A673 (cell line): ENCODE results near the gene CCL28. TPM values are rescaled to one million over a fixed set of nuclear protein-coding genes. Genes with fewer than 3 reads are reported as not detected.

Source experiments
- BruUV-seq: library from RNA; stranded (reverse); fragments of 400-500 nt; replicated peaks from 2 replicates; lab custom pipeline; 2021; lab: Mats Ljungman, UMichigan
- CTCF ChIA-PET: fragments of 300-600 bp; sonication (Branson Sonifier 250); formaldehyde crosslinking; loops from one replicate; lab custom pipeline; 2022; ENCODE audit warnings: antibody characterized with exemption; lab: Charles Lee
- POLR2A ChIA-PET: fragments of 300-600 bp; sonication (Branson Sonifier 250); formaldehyde crosslinking; loops from one replicate; lab custom pipeline; 2022; ENCODE audit warnings: antibody characterized with exemption; ENCODE audit not compliant: low non-redundant PET; lab: Charles Lee
- DNase-seq: peaks from one replicate; pipeline ENCODE4 v3.0.0-alpha.2; 2015; ENCODE audit warnings: low spot score
- H3K27ac ChIP-seq: fragments of 200-600 bp; sonication (generic); 2 replicates; pipeline ENCODE4 v1.5.1; 2016; ENCODE audit warnings: mixed run types, low read depth, mild to moderate bottlenecking, mixed read lengths, antibody characterized with exemption, low read length; ENCODE audit not compliant: poor library complexity, severe bottlenecking
- H3K27me3 ChIP-seq: fragments of 200-600 bp; sonication (generic); replicated peaks from 2 replicates; pipeline ENCODE4 v1.6.1; 2017; ENCODE audit warnings: mixed run types, low read depth, mild to moderate bottlenecking, mixed read lengths, antibody characterized with exemption, low read length; ENCODE audit not compliant: insufficient read depth, poor library complexity
- H3K36me3 ChIP-seq: fragments of 200-600 bp; sonication (generic); 2 replicates; pipeline ENCODE4 v1.6.1; 2016; ENCODE audit warnings: mixed run types, mild to moderate bottlenecking, mixed read lengths, antibody characterized with exemption, low read length; ENCODE audit not compliant: insufficient read depth, poor library complexity, severe bottlenecking
- H3K4me1 ChIP-seq: fragments of 200-600 bp; sonication (generic); 2 replicates; pipeline ENCODE4 v1.6.1; 2017; ENCODE audit warnings: mixed run types, mild to moderate bottlenecking, mixed read lengths, antibody characterized with exemption, low read length; ENCODE audit not compliant: insufficient read depth, poor library complexity, severe bottlenecking
- H3K4me3 ChIP-seq: fragments of 200-600 bp; sonication (generic); 2 replicates; pipeline ENCODE4 v1.5.1; 2016; ENCODE audit warnings: low read depth, mixed run types, mild to moderate bottlenecking, mixed read lengths, low read length; ENCODE audit not compliant: poor library complexity, severe bottlenecking
- H3K9me3 ChIP-seq: fragments of 200-600 bp; sonication (generic); 2 replicates; pipeline ENCODE4 v1.6.1; 2016; ENCODE audit warnings: mixed run types, low read depth, mild to moderate bottlenecking, mixed read lengths, antibody characterized with exemption, low read length; ENCODE audit not compliant: poor library complexity, severe bottlenecking
- CTCF ChIP-seq: fragments of 300-800, 200-600 bp; sonication (generic); conservative IDR thresholded peaks from 2 replicates; pipeline ENCODE4 v1.5.1; 2017; ENCODE audit warnings: low read depth, mild to moderate bottlenecking, antibody characterized with exemption, low read length, moderate library complexity, mixed read lengths
- EZH2 ChIP-seq: fragments of 200-600 bp; sonication (generic); IDR thresholded peaks from 2 replicates; pipeline ENCODE4 v1.6.1; 2017; ENCODE audit warnings: borderline replicate concordance, low read depth, mild to moderate bottlenecking, mixed read lengths, antibody characterized with exemption, low read length; ENCODE audit not compliant: poor library complexity, severe bottlenecking
- intact Hi-C: fragments of 100-400 bp; cut with micrococcal nuclease; formaldehyde crosslinking; loops from one replicate; pipeline ENCODE4 v1.10.0; 2022; ENCODE audit not compliant: unreplicated experiment
- total RNA-seq: library from RNA; stranded (reverse); gene quantifications from 2 replicates; pipeline ENCODE4 v1.2.3, GENCODE V29; 2021

The CCL28 gene
- total RNA-seq, 1 experiment from 2014 or later: 0.32 TPM

- no TSS peak for BruUV-seq
- intact Hi-C loops: no loop called here
- Histone ChIP-seq H3K4me1 (no peaks in the 10 kb centered on the region), H3K36me3 (no peaks in the 10 kb centered on the region), H3K27ac (no peak overlapping the region), H3K27me3 (no peaks in the 10 kb centered on the region), H3K4me3 (no peak overlapping the region), H3K9me3 (no peaks in the 10 kb centered on the region)
- TF ChIP-seq CTCF (no peak), EZH2 (no peak)
- DNase-seq: no peak
- ChIA-PET CTCF (no interaction called here), POLR2A (no interaction called here)
Measured at GRCh38 chr5:43415935-43416802, 4.0 kb upstream of the CCL28 start.

GRCh38 chr5:43413966-43414365, 1.8 kb upstream of the CCL28 start:
- CTCF ChIA-PET: no interaction called here
- Histone ChIP-seq H3K36me3 (no peaks in the 10 kb centered on the region), H3K4me1 (no peaks in the 10 kb centered on the region), H3K9me3 (no peaks in the 10 kb centered on the region), H3K27me3 (no peaks in the 10 kb centered on the region), H3K4me3 (no peak overlapping the region), H3K27ac (no peak overlapping the region)
- BruUV-seq: no TSS peak
- TF ChIP-seq EZH2 (no peak), CTCF (no peak)
- intact Hi-C loops: no loop called here
- POLR2A ChIA-PET: no interaction called here
- DNase-seq: no peak

- POLR2A ChIA-PET: no interaction called here
- TF ChIP-seq EZH2 (no peak), CTCF (no peak)
- intact Hi-C loops: no loop called here
Measured at GRCh38 chr5:43412644-43413043, 453 bp upstream of the CCL28 start.

More at GRCh38 chr5:43412644-43413043, 453 bp upstream of the CCL28 start:
- Histone ChIP-seq H3K27ac (no peak overlapping the region), H3K9me3 (no peaks in the 10 kb centered on the region), H3K36me3 (no peaks in the 10 kb centered on the region), H3K4me3 (no peak overlapping the region), H3K27me3 (no peaks in the 10 kb centered on the region), H3K4me1 (no peaks in the 10 kb centered on the region)
- CTCF ChIA-PET: no interaction called here
- BruUV-seq: no TSS peak
- DNase-seq: no peak
